ENCODE measurements around the gene ZNF648.
"Not testable (repeated sequence)": the region's sequence is repeated elsewhere in the genome, so short reads cannot be mapped to it uniquely, and the experiment has no call there.

Gene ZNF648

GRCh38 chr1:182054698-182055326 is 6.7 kb downstream of the ZNF648 start:
- CTCF ChIA-PET = interaction anchor here (0.6 to 2.8 kb wide), 4 partner anchors 8 to 581 kb away, joined by 3 to 16 read pairs (median 3); no protein-coding TSS in a partner anchor
- POLR2A ChIA-PET = no interaction called here
- TF ChIP-seq CTCF (IDR thresholded peaks at IDR 0.05; ENCODE audit: insufficient read depth, low read length, missing control alignments) = peak; percentile 9
- no peak for DNase-seq (ENCODE audit: low read depth, low spot score)
- no peak overlapping the region for H3K4me3 ChIP-seq (ENCODE audit: low read depth, low read length)

GRCh38 chr1:182052355-182052754 is 9.2 kb downstream of the ZNF648 start:
- ChIA-PET POLR2A (no interaction called here), CTCF (interaction anchor here (0.7 to 1.7 kb wide), 2 partner anchors 30 to 574 kb away, joined by 3 to 4 read pairs; no protein-coding TSS in a partner anchor)
- H3K4me3 ChIP-seq (ENCODE audit: low read depth, low read length) = no peak overlapping the region
- no peak for TF ChIP-seq CTCF (IDR thresholded peaks at IDR 0.05; ENCODE audit: insufficient read depth, low read length, missing control alignments)
- DNase-seq (ENCODE audit: low read depth, low spot score) = no peak

- ChIA-PET POLR2A (no interaction called here), CTCF (interaction anchor here (0.7 kb wide), 1 partner anchor 573 kb away, joined by 3 read pairs; no protein-coding TSS in a partner anchor)
- no peak for DNase-seq (ENCODE audit: low read depth, low spot score)
- TF ChIP-seq CTCF (IDR thresholded peaks at IDR 0.05; ENCODE audit: insufficient read depth, low read length, missing control alignments) = no peak
- no peak overlapping the region for H3K4me3 ChIP-seq (ENCODE audit: low read depth, low read length)
Measured at GRCh38 chr1:182051938-182052337, 9.6 kb downstream of the ZNF648 start.

- CTCF ChIA-PET = interaction anchor here (1.4 kb wide), 1 partner anchor 345 kb away, joined by 3 read pairs; no protein-coding TSS in a partner anchor
Measured at GRCh38 chr1:182050481-182051448, 10.7 kb downstream of the ZNF648 start.

GRCh38 chr1:182048562-182048961 is 12.9 kb downstream of the ZNF648 start:
- TF ChIP-seq CTCF (IDR thresholded peaks at IDR 0.05; ENCODE audit: insufficient read depth, low read length, missing control alignments) = no peak
- POLR2A ChIA-PET = no interaction called here
- no peak for DNase-seq (ENCODE audit: low read depth, low spot score)
- CTCF ChIA-PET = no interaction called here
- no peak overlapping the region for H3K4me3 ChIP-seq (ENCODE audit: low read depth, low read length)

More at GRCh38 chr1:182050481-182051448, 10.7 kb downstream of the ZNF648 start:
- no peak for TF ChIP-seq CTCF (IDR thresholded peaks at IDR 0.05; ENCODE audit: insufficient read depth, low read length, missing control alignments)
- POLR2A ChIA-PET = no interaction called here
- no peak for DNase-seq (ENCODE audit: low read depth, low spot score)
- H3K4me3 ChIP-seq (ENCODE audit: low read depth, low read length) = no peak overlapping the region

GRCh38 chr1:182046763-182047162 is 14.7 kb downstream of the ZNF648 start:
- TF ChIP-seq CTCF (IDR thresholded peaks at IDR 0.05; ENCODE audit: insufficient read depth, low read length, missing control alignments) = no peak
- no peak overlapping the region for H3K4me3 ChIP-seq (ENCODE audit: low read depth, low read length)
- ChIA-PET CTCF (no interaction called here), POLR2A (no interaction called here)
- DNase-seq (ENCODE audit: low read depth, low spot score) = no peak

GRCh38 chr1:182045481-182045880 is 16.0 kb downstream of the ZNF648 start:
- H3K4me3 ChIP-seq (ENCODE audit: low read depth, low read length); POLR2A ChIA-PET; DNase-seq (ENCODE audit: low read depth, low spot score); CTCF ChIA-PET: not testable (repeated sequence)
